Keratinocyte (primary cell): ENCODE measurements around the gene CTU1. TPM values are rescaled to one million over a fixed set of nuclear protein-coding genes. Genes with fewer than 3 reads are reported as not detected.
A peak's percentile ranks its signal among the peaks of the same experiment; 100 is the strongest.

ENCODE experiments used
- DNase-seq: peaks from one replicate; pipeline ENCODE4 v3.0.0-alpha.2; 2011; ENCODE audit warnings: low read depth, missing footprints, low spot score
- FAIRE-seq: peaks from 2 replicates; lab custom pipeline; 2011; peaks lifted over from hg19 to GRCh38; lab: Jason Lieb, UNC
- H2AFZ ChIP-seq: 2 replicates; pipeline ENCODE4 v1.6.0; 2012; ENCODE audit warnings: low read length, control low read depth, inconsistent platforms; ENCODE audit not compliant: control insufficient read depth
- H3K27ac ChIP-seq: 2 replicates; pipeline ENCODE4 v1.5.1; 2011; ENCODE audit warnings: low read length; ENCODE audit not compliant: control insufficient read depth, insufficient read depth
- H3K27me3 ChIP-seq: 3 replicates; pipeline ENCODE4 v1.6.0; 2011; ENCODE audit warnings: low read length; ENCODE audit not compliant: control insufficient read depth, insufficient read depth; ENCODE audit errors: extremely low read depth
- H3K36me3 ChIP-seq, 2 experiments: 2 replicates in 1 of 2; 3 replicates in 1 of 2; pipeline ENCODE4 v1.5.1; 2011; ENCODE audit warnings: low read length in 2 of 2, mild to moderate bottlenecking in 1 of 2; ENCODE audit not compliant: control insufficient read depth in 2 of 2, insufficient read depth in 2 of 2; ENCODE audit errors: extremely low read depth in 1 of 2
- H3K4me1 ChIP-seq: 3 replicates; pipeline ENCODE4 v1.5.1; 2011; ENCODE audit warnings: low read length; ENCODE audit not compliant: control insufficient read depth, insufficient read depth; ENCODE audit errors: extremely low read depth
- H3K4me2 ChIP-seq: 3 replicates; pipeline ENCODE4 v1.6.0; 2011; ENCODE audit warnings: low read depth, low read length; ENCODE audit not compliant: control insufficient read depth, insufficient read depth; ENCODE audit errors: extremely low read depth
- H3K4me3 ChIP-seq, 3 experiments: fragments of 200-600 bp in 1 of 3; sonication (generic) in 1 of 3; 2 replicates in 2 of 3; 3 replicates in 1 of 3; pipeline ENCODE4 v1.5.1; 2011 to 2016; ENCODE audit warnings: low read length in 3 of 3, mild to moderate bottlenecking in 3 of 3, control low read depth in 2 of 3, inconsistent platforms in 1 of 3, low read depth in 1 of 3, mixed read lengths in 1 of 3, mixed run types in 1 of 3, moderate library complexity in 1 of 3; ENCODE audit not compliant: control insufficient read depth in 2 of 3, insufficient read depth in 2 of 3; ENCODE audit errors: extremely low read depth in 1 of 3
- H3K79me2 ChIP-seq: 2 replicates; pipeline ENCODE4 v1.6.0; 2012; ENCODE audit warnings: low read length; ENCODE audit not compliant: control insufficient read depth, insufficient read depth
- H3K9ac ChIP-seq: 3 replicates; pipeline ENCODE4 v1.6.0; 2011; ENCODE audit warnings: low read length; ENCODE audit not compliant: control insufficient read depth, insufficient read depth; ENCODE audit errors: extremely low read depth
- H3K9me1 ChIP-seq: 3 replicates; pipeline ENCODE4 v1.6.0; 2011; ENCODE audit warnings: low read length; ENCODE audit not compliant: control insufficient read depth, insufficient read depth; ENCODE audit errors: extremely low read depth
- H3K9me3 ChIP-seq: 2 replicates; pipeline ENCODE4 v1.5.1; 2012; ENCODE audit warnings: low read depth, low read length; ENCODE audit not compliant: control insufficient read depth
- H4K20me1 ChIP-seq: 3 replicates; pipeline ENCODE4 v1.6.0; 2011; ENCODE audit warnings: low read length; ENCODE audit not compliant: control insufficient read depth, insufficient read depth; ENCODE audit errors: extremely low read depth
- CTCF ChIP-seq, 3 experiments: IDR thresholded peaks in 1 of 3; conservative IDR thresholded peaks in 1 of 3; optimal IDR thresholded peaks in 1 of 3; 2 replicates in 2 of 3; 3 replicates in 1 of 3; pipeline versions ENCODE3 to v1.5.1; 2011; ENCODE audit warnings: low read length in 3 of 3, mild to moderate bottlenecking in 3 of 3, moderate library complexity in 2 of 3, control low read depth in 1 of 3, inconsistent platforms in 1 of 3; ENCODE audit not compliant: insufficient read depth in 2 of 3; ENCODE audit errors: extremely low read depth in 1 of 3
- EZH2 ChIP-seq: IDR thresholded peaks from one replicate; pipeline ENCODE4 v1.6.1; 2012; ENCODE audit warnings: inconsistent platforms, mild to moderate bottlenecking, low read length, moderate library complexity
- dilution Hi-C: fragments of 300-500 bp; cut with MboI; formaldehyde crosslinking; loops from one replicate; pipeline ENCODE4 v1.7.0; 2020; ENCODE audit warnings: low sequenced_read_pairs; ENCODE audit not compliant: extremely low pct_ligation_motif_present
- polyA plus RNA-seq, 5 experiments: library from polyadenylated mRNA; depleted of rRNA in 3 of 5; stranded (reverse) in 3 of 5; stranded (forward) in 1 of 5; unstranded in 1 of 5; fragments of >200 nt; gene quantifications; 1 replicate in 1 of 5; 2 replicates in 3 of 5; 3 replicates in 1 of 5; pipeline versions ENCODE4 v1.2.1 to v1.2.3, GENCODE V29; 2011 to 2012; ENCODE audit warnings: missing spikeins in 2 of 5, low read depth in 1 of 5, low replicate concordance in 1 of 5

The CTU1 gene
- polyA plus RNA-seq, 1 donor (not counting 4 experiments of a cell fraction or from before 2014, with no cell fraction given) = 1.9 TPM

- peaks cover 10% of the 10 kb centered on the region for H3K4me1 ChIP-seq
- no peak for TF ChIP-seq CTCF (optimal IDR thresholded peaks at IDR 0.05 in 1 of 3, IDR thresholded peaks at IDR 0.05 in 1 of 3, conservative IDR thresholded peaks at IDR 0.05 in 1 of 3; ENCODE audit: extremely low read depth in 1 of 3, insufficient read depth in 2 of 3, low read length in 3 of 3)
- no peak for TF ChIP-seq EZH2
- no peaks in the 10 kb centered on the region for H4K20me1 ChIP-seq
- dilution Hi-C loops = no loop called here
- H3K79me2 ChIP-seq = peaks cover 38% of the 10 kb centered on the region
- H3K4me3 ChIP-seq = peak overlapping the region; percentile 55 to 85 (median 69)
- H3K4me2 ChIP-seq = peak overlapping the region; percentile 88
- H3K27me3 ChIP-seq = peaks cover 5% of the 10 kb centered on the region
- FAIRE-seq (no peak), DNase-seq (no peak)
- peak overlapping the region; percentile 65 for H3K27ac ChIP-seq
- H3K9me3 ChIP-seq = no peaks in the 10 kb centered on the region
- no peaks in the 10 kb centered on the region for H3K9me1 ChIP-seq
- H2AFZ ChIP-seq = peak overlapping the region; percentile 85
- H3K36me3 ChIP-seq = peaks cover 8 to 13% of the 10 kb centered on the region in 2 experiments
- peak overlapping the region; percentile 84 for H3K9ac ChIP-seq
Measured at GRCh38 chr19:51108805-51109146, 567 bp upstream of the CTU1 start.

DNA sequence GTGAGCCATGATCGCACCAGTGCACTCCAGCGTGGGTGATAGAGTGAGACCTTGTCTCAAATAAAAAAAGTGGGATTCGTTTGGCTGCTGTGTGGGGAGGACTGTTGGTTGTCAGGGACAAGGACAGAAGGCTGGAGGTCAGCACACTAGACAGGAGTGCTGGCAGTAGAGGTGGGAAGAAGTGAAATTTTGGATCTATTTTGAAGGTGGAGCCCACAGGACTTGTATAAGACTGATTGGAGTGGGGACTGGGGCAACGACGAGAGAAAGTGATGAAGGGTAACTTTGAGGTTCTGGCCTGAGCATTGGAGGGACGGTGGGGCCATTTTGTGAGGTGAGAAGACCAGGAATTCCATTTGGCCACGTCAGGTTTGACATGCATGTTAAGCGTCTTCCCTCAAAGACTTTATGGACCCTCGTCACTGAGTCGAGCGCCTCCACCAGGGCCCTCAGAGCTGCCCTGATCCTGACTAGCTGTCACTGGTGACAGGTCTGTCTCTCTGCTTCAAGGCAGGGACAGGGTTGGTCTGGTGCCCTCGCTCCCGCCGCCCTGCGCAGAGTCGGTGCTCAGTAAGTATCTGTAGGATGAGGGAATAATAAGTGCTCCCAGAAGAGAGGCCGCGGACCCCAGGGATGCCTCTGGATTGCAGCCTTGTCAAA lies 673 bp downstream of the CTU1 start:
- no peaks in the 10 kb centered on the region for H4K20me1 ChIP-seq
- peak overlapping the region; percentile 65 for H3K27ac ChIP-seq
- H3K9me3 ChIP-seq = no peaks in the 10 kb centered on the region
- H3K36me3 ChIP-seq = peaks cover 11 to 17% of the 10 kb centered on the region in 2 experiments
- H3K9me1 ChIP-seq = no peaks in the 10 kb centered on the region
- dilution Hi-C loops = no loop called here
- no peaks in the 10 kb centered on the region for H3K27me3 ChIP-seq
- peak overlapping the region; percentile 55 to 85 (median 69) for H3K4me3 ChIP-seq
- DNase-seq (no peak), FAIRE-seq (no peak)
- no peak for TF ChIP-seq EZH2
- peak in 2 of 3 experiments; percentile 8 to 23 for TF ChIP-seq CTCF (optimal IDR thresholded peaks at IDR 0.05 in 1 of 3, IDR thresholded peaks at IDR 0.05 in 1 of 3, conservative IDR thresholded peaks at IDR 0.05 in 1 of 3; ENCODE audit: extremely low read depth in 1 of 3, insufficient read depth in 2 of 3, low read length in 3 of 3)
- peaks cover 10% of the 10 kb centered on the region for H3K4me1 ChIP-seq
- peak overlapping the region; percentile 64 for H2AFZ ChIP-seq
- H3K9ac ChIP-seq = peak overlapping the region; percentile 84
- peaks cover 41% of the 10 kb centered on the region for H3K79me2 ChIP-seq
- H3K4me2 ChIP-seq = peak overlapping the region; percentile 74
